ENCODE results near the gene TMEM39B.
A peak's percentile ranks its signal among the peaks of the same experiment; 100 is the strongest.
"Not testable (repeated sequence)": the region's sequence is repeated elsewhere in the genome, so short reads cannot be mapped to it uniquely, and the experiment has no call there.

The TMEM39B gene

DNA sequence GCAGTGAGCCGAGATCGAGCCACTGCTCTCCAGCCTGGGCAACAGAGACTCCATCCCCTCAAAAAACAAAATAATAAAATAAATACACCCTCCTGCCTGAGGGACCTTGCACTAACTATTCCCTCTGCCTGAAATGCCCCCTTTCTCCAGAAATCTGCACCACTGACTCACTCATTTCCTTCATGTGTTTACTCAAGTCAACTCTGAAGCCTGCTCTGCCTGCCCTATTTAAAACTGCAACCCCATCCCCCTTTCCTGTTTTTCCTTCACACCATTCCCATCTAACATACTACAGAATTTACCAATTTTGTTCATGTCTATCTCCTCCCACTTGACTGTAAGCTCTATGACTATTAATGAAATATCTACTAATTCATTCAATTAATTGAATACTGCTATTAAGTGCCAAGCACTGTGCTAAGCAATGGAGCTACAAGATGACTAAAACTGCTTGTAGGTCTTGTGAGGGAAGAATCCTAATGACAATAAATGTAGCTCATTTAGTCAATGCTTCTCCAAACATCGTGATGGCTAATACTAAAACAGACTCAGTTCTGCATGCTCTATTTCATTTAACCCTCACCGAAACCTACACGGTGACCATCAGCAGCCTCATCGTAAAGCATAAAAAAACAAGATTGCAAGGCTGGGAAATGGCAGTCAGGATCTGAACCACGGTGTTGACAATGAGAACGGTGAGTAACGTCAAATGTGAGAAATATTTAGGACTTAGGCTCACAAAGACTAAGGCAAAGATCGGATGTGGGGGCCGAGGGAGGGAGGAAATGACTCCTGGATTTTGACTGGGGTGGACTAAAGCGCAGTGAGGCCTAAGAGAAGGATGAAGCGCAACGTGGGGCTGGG is 749 bp upstream of the TMEM39B start:
- DNase-seq = no peak

GRCh38 chr1:32073299-32074229 is 825 bp downstream of the TMEM39B start:
- no peak for DNase-seq

- no peak for DNase-seq
These were observed 2.1 kb downstream of the TMEM39B start for GRCh38 chr1:32074841-32075240.

DNA sequence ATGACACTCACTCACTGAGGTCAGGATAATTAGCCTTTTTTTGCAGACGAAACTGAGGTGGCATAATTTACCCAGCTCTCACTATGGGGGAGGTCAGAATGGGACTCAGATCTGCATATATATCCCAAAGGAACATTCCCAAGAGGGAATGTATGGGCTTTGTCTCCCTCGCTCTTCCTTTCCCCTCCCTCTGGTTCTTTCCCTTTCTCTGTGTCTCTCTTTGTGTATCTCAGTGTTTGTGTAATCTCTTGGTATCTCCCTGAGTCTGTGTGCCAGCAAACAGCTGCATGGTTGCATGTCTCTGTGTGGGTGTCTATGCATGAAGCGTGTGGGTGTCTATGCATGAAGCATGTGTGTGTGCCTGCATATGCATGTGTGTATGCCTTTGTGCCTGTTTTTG is 4.7 kb downstream of the TMEM39B start:
- DNase-seq = no peak

- no peak for DNase-seq
These were observed 9.3 kb downstream of the TMEM39B start for GRCh38 chr1:32082022-32082421.

- DNase-seq = not testable (repeated sequence)
These were observed 13.6 kb downstream of the TMEM39B start for GRCh38 chr1:32086381-32086780.

- DNase-seq = no peak
These were observed 18.4 kb downstream of the TMEM39B start for GRCh38 chr1:32091176-32091575.

DNA sequence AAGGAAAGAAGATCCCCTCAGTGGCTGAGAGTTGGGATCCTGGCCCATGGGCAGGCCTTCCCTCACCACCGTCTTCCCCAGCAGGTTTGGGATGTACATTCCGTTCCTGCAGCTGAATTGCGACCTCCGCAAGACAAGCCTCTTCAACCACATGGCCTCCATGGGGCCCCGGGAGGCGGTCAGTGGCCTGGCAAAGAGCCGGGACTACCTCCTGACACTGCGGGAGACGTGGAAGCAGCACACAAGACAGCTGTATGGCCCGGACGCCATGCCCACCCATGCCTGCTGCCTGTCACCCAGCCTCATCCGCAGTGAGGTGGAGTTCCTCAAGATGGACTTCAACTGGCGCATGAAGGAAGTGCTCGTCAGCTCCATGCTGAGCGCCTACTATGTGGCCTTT is 18.9 kb downstream of the TMEM39B start:
- DNase-seq = no peak

GRCh38 chr1:32094746-32095521 is 22.2 kb downstream of the TMEM39B start:
- no peak for DNase-seq

GRCh38 chr1:32099426-32099825 is 26.7 kb downstream of the TMEM39B start:
- no peak for DNase-seq

- no peak for DNase-seq
These were observed 27.6 kb downstream of the TMEM39B start for GRCh38 chr1:32100359-32100758.

DNA sequence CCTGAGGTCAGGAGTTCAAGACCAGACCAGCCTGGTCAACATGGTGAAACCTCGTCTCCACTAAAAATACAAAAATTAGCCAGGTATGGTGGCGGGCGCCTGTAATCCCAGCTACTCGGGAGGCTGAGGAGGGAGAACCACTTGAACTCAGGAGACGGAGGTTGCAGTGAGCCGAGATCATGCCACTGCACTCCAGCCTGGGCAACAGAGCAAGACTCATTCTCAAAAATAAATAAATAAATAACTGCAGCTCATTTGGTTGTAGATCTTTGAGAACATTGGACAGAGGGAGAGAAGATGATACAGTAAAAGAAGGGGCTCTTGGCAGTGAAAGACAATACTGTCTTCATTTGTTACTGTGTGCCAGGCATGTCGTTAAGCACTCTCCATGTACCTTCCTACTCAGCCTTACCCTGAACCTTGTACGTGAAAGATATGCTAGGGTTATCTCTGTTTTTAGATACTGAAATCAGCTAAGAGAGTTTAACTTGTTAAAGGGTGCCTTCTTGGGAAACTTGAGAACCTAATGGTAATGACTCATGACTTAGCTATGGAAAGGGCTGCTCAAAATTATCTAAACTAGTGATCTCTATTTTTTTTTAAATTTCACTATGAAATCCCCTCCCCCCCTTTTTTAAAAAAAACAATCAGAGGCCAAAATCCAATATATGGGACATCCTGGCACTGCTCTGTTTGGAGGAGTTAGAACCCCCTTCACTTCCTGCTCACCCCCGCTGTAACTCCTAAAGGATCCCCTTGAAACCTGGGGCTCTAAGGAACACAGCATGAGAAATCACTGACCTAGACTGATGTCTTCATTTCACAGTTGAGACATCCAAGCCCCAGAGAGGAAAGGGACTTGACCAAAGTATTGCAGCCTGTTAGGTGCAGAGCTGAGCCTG is 28.3 kb downstream of the TMEM39B start:
- DNase-seq = no peak

- no peak for DNase-seq
These were observed 31.4 kb downstream of the TMEM39B start for GRCh38 chr1:32104127-32104526.

GRCh38 chr1:32105338-32105737 is 32.6 kb downstream of the TMEM39B start:
- no peak for DNase-seq

DNA sequence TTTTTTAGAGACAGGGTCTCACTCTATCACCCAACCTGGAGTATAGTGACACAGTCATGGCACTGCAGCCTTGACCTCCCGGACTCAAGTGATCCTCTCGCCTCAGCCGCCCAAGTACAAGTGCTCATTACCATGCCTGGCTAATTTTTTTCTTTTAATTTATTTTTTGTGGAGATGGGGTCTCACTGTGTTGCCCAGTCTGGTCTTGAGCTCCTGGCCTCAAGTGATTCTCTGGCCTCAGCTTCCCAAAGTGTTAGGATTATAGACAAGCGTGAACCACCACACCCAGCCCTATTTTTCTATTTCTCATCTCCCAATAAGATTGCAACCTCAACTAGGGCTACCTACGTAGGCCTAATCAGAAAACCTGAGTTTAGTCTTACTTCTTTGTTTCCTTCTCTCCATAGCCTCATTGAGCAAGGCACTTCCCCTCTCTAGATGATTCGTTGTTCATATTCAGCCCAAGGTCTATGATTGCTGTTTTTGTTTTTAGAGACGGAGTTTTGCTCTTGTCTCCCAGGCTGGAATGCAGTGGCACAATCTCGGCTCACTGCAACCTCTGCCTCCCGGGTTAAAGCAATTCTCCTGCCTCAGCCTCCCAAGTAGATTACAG is 34.0 kb downstream of the TMEM39B start:
- no peak for DNase-seq

DNA sequence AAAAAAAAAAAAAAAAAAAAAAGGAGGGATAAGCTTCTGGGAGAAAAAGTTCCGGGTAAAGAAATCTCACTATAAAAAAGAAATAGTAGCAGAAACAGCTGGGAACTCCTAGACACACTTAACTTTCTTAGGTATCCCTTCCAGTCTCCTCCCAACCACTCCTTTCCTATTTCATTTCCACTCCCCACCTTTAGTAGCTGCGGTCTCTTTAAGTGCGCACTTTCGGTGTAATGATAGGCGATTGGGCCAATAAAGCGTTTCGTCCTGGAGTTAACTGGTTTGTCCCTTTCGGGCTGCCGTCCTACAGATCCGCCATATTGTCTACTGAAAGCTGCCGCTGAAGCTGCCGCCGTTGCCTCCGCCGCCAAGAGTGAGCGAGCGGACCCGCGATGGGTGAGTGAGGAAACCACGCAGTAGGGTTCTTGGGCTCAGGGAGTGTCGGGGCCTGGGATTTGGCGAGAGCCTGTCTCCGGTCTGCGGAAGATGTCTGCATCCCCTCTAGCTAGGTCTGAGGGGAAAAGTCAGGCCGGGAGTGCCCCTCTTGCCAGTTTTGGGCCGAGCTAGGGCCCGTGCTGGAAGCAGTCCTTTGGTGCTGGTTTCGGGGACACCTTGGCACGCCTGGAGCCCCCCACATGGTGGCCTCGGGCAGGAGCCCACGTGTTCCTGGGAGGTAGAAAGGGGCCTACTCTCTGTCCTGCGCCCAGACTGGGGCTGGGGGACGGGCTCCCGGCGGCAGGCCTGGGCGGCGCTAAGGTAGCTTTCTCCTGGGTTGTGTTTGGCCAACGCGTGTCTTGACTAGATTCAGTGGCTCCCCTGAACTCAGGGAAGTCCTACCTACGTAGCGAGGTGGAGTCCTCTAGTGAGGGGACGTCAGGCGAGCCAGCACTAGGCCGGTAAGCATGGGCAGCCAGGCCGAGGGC is 35.3 kb downstream of the TMEM39B start, which contains the start of gene KPNA6:
KPNA6 (plus strand) TSS at position 315 of the 920 bp plus-strand sequence; CDS start at position 390, 75 bp downstream.
- DNase-seq = peak; percentile 93

DNA sequence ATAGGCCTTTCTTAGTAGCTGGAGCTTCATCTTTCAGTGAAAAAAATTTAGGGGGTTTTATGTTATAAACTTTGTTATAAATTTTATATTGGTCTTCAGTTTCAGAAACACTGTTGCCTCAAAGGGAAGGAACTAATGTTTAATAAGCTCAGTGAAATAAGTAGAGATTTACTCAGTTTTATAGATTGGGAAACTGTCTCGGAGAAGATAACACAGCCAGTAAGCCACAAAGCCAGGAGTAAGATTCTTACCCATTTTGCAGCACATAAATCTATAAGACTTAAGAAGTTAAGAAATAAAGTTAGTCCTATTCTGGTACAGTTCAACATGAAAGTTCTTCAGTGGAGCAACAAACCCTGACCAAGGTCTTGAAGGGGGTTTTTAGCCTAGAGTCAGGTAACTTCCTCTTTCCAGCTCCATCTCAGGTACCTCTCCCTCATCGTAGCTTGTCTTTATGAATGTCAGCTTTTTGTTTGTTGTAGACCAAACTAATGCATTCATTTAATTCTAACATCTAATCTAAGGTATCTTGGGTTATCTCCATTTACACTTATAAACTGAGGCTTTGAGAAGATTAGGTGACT is 38.4 kb downstream of the TMEM39B start:
- no peak for DNase-seq

- no peak for DNase-seq
These were observed 39.0 kb downstream of the TMEM39B start for GRCh38 chr1:32111789-32112188.

- no peak for DNase-seq
These were observed 40.2 kb downstream of the TMEM39B start for GRCh38 chr1:32112806-32113375.
